ENCODE results near the gene CNTFR. TPM values are rescaled to one million over a fixed set of nuclear protein-coding genes. Genes with fewer than 3 reads are reported as not detected.

The CNTFR gene
- total RNA-seq, 1 donor from 2014 or later: 8.3 TPM

DNA sequence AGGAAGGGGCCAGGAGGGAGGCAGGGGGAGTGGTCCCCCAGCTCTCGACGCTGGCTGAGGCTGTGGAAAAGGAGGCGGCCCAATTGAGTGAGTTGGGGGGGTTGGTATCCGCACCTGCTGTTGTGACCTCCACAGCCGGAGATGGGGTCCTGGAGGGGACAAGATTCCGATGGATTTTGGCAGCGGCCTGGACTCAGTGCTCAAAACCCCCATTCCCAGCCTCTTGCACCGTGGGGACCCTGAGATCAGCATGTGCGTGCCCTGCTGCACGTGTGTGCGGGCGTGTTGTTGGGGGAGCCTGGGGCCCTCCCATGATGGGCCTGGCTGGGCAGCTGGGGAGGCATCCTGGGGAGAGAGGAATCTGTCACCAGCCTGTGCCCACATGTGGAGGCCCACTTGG, 15.0 kb downstream of the CNTFR start:
- Histone ChIP-seq H3K27me3 (no peaks in the 10 kb centered on the region), H3K9me3 (no peaks in the 10 kb centered on the region), H3K4me1 (peaks cover 17% of the 10 kb centered on the region), H3K27ac (no peak overlapping the region), H3K4me3 (no peak overlapping the region), H3K36me3 (no peaks in the 10 kb centered on the region)
- TF ChIP-seq CTCF (IDR thresholded peaks at IDR 0.05) (no peak), POLR2AphosphoS5 (IDR thresholded peaks at IDR 0.05; ENCODE audit: insufficient read depth in 1 of 2, low read depth in 1 of 2) (no peak), POLR2A (IDR thresholded peaks at IDR 0.05) (no peak)
- no peak for DNase-seq (ENCODE audit: extremely low spot score in 2 of 2)
- intact Hi-C loops (cut with DNase I): no loop called here

DNA sequence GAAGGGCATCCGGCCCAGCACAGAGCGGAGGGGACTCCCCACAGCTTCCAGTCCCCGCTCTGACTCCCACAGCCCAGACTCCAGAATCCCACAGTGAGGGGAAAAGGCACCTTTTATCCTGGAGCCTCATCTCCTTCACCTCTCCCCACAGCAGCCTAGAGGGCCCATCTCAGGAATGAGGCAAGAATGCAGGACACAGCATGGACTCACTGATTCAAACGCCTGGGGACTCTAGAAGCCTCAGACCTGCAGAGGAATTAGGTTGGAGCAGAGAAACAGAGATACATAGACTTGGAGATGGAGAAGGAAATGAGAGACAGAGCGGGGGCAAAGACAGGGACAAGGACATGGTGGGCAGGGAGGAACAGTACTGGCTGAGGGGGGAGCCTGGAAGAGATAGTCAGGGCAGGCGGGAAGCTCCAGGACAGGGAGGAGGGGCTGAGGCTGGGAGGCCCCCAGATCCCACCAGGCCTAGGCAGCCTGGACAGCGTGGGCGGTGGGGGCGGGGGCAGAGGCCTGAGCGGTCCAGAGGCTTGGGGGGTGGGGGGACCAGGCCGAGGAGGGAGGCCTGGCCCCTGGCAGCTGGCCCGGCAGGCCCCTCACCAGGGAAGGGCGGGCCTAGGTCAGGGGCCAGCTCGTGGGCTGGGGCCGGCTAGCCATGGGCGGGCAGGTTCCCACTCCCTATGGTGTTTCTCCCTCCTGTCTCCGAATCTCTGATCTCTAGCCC, 15.8 kb downstream of the CNTFR start:
- H3K36me3 ChIP-seq: no peaks in the 10 kb centered on the region
- no peaks in the 10 kb centered on the region for H3K27me3 ChIP-seq
- no peak overlapping the region for H3K4me3 ChIP-seq
- no peak overlapping the region for H3K27ac ChIP-seq
- intact Hi-C loops (cut with DNase I): no loop called here
- TF ChIP-seq CTCF (IDR thresholded peaks at IDR 0.05) (no peak), POLR2AphosphoS5 (IDR thresholded peaks at IDR 0.05; ENCODE audit: insufficient read depth in 1 of 2, low read depth in 1 of 2) (no peak), POLR2A (IDR thresholded peaks at IDR 0.05) (no peak)
- H3K4me1 ChIP-seq: peaks cover 8% of the 10 kb centered on the region
- no peak for DNase-seq (ENCODE audit: extremely low spot score in 2 of 2)
- no peaks in the 10 kb centered on the region for H3K9me3 ChIP-seq

DNA sequence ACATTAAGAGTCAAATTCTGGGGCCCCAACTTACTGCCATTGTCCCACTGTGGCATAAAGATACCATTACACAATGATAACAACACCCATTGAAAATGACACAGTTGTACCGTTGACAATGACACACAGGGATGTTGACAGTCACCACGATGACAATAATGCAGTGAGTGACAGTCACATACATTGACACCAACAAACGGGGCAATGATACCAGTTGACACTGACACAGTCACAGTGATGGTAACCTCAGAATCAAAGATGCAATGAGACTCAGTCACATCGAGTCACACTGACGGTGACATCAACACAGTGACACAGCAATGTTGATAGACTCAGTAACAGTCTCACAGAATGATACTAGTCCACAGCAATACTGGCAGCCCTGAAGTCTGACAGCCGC, 16.9 kb downstream of the CNTFR start:
- DNase-seq (ENCODE audit: extremely low spot score in 2 of 2): no peak
- Histone ChIP-seq H3K4me1 (no peaks in the 10 kb centered on the region), H3K36me3 (no peaks in the 10 kb centered on the region), H3K27me3 (no peaks in the 10 kb centered on the region), H3K27ac (no peak overlapping the region), H3K9me3 (no peaks in the 10 kb centered on the region), H3K4me3 (no peak overlapping the region)
- TF ChIP-seq POLR2A (IDR thresholded peaks at IDR 0.05) (no peak), CTCF (IDR thresholded peaks at IDR 0.05) (no peak), POLR2AphosphoS5 (IDR thresholded peaks at IDR 0.05; ENCODE audit: insufficient read depth in 1 of 2, low read depth in 1 of 2) (no peak)
- intact Hi-C loops (cut with DNase I): no loop called here

DNA sequence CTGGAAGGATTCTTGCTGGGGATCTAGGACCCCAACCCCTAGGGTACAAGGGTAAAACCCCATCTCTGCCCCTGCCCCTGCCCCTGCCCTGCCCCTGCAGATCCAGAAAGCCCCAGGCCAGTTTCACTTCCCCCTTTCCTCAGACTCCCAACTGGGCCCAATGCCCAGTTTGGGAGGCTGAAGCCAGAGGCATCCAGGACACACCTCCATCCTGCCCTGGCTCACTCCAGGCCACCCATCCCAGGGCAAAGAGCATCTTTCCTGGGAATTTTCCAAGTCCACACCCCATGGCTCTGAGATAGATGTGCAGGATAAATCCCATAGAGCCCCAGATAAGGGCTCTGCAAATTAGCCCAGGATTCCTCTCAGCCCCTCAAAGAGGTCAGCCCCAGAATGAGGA, 17.4 kb downstream of the CNTFR start:
- no peak overlapping the region for H3K27ac ChIP-seq
- H3K4me1 ChIP-seq: no peaks in the 10 kb centered on the region
- no peaks in the 10 kb centered on the region for H3K9me3 ChIP-seq
- H3K4me3 ChIP-seq: no peak overlapping the region
- H3K36me3 ChIP-seq: no peaks in the 10 kb centered on the region
- no peak for TF ChIP-seq CTCF (IDR thresholded peaks at IDR 0.05)
- no peaks in the 10 kb centered on the region for H3K27me3 ChIP-seq
- DNase-seq (ENCODE audit: extremely low spot score in 2 of 2): no peak
- intact Hi-C loops (cut with DNase I): no loop called here

- Histone ChIP-seq H3K27ac (no peak overlapping the region), H3K9me3 (no peaks in the 10 kb centered on the region), H3K4me1 (no peaks in the 10 kb centered on the region), H3K4me3 (no peak overlapping the region), H3K27me3 (no peaks in the 10 kb centered on the region), H3K36me3 (no peaks in the 10 kb centered on the region)
- TF ChIP-seq POLR2AphosphoS5 (IDR thresholded peaks at IDR 0.05; ENCODE audit: insufficient read depth in 1 of 2, low read depth in 1 of 2) (no peak), CTCF (IDR thresholded peaks at IDR 0.05) (no peak), POLR2A (IDR thresholded peaks at IDR 0.05) (no peak)
- no peak for DNase-seq (ENCODE audit: extremely low spot score in 2 of 2)
- intact Hi-C loops (cut with DNase I): no loop called here
Observed at GRCh38 chr9:34571481-34571810, 18.1 kb downstream of the CNTFR start.
